HFF-Myc (cell line): Measurements from ENCODE around the gene PALD1.

Experiments used
- DNase-seq: peaks from one replicate; pipeline ENCODE4 v3.0.0-alpha.2; 2011; ENCODE audit warnings: low read depth; ENCODE audit errors: extremely low read depth
- H3K4me3 ChIP-seq: replicated peaks from 2 replicates; pipeline ENCODE4 v1.5.1; 2011; ENCODE audit warnings: low read depth, mild to moderate bottlenecking, control low read depth, low read length
- CTCF ChIP-seq: IDR thresholded peaks from 2 replicates; pipeline ENCODE4 v1.5.1; 2012; ENCODE audit warnings: mild to moderate bottlenecking, low read depth, low read length, control low read depth; ENCODE audit errors: missing control alignments

PALD1 gene

GRCh38 chr10:70435241-70436085 lies 43.1 kb upstream of the PALD1 start:
- no peak for TF ChIP-seq CTCF
- no peak for DNase-seq
- no peak overlapping the region for H3K4me3 ChIP-seq

- no peak overlapping the region for H3K4me3 ChIP-seq
- TF ChIP-seq CTCF, result no peak
- DNase-seq, result no peak
These were observed 40.8 kb upstream of the PALD1 start for GRCh38 chr10:70437721-70438120.

- TF ChIP-seq CTCF, result no peak
- no peak for DNase-seq
- H3K4me3 ChIP-seq, result no peak overlapping the region
These were observed 38.0 kb upstream of the PALD1 start for GRCh38 chr10:70440296-70441160.

GRCh38 chr10:70441161-70441894 lies 37.2 kb upstream of the PALD1 start, which contains the start of gene NODAL:
Gene NODAL (minus strand): TSS chr10:70441681. CDS start chr10:70441667, 14 bp downstream.
- no peak for TF ChIP-seq CTCF
- no peak for DNase-seq
- no peak within 1 kb of the TSS for H3K4me3 ChIP-seq

GRCh38 chr10:70441895-70442309 lies 36.7 kb upstream of the PALD1 start:
- H3K4me3 ChIP-seq, result no peak overlapping the region
- no peak for TF ChIP-seq CTCF
- no peak for DNase-seq

- DNase-seq, result no peak
- no peak overlapping the region for H3K4me3 ChIP-seq
- no peak for TF ChIP-seq CTCF
These were observed 36.1 kb upstream of the PALD1 start for GRCh38 chr10:70442332-70442988.
